H9 (cell line): Measurements from ENCODE around the gene MRPL54. TPM values are rescaled to one million over a fixed set of nuclear protein-coding genes. Genes with fewer than 3 reads are reported as not detected.

Source experiments
- DNase-seq: peaks from one replicate; pipeline ENCODE4 v3.0.0-alpha.2; 2017
- H2AFZ ChIP-seq: one replicate; pipeline ENCODE4 v1.6.1; 2013; ENCODE audit warnings: mild to moderate bottlenecking, low read length, control low read depth, moderate library complexity
- H2AK5ac ChIP-seq: 2 replicates; pipeline ENCODE4 v1.6.1; 2013; ENCODE audit warnings: low read length, control low read depth, mixed read lengths; ENCODE audit not compliant: insufficient read length
- H2BK120ac ChIP-seq: one replicate; pipeline ENCODE4 v1.6.1; 2013; ENCODE audit warnings: low read depth, mild to moderate bottlenecking, low read length, control low read depth, inconsistent platforms; ENCODE audit not compliant: poor library complexity, severe bottlenecking
- H2BK12ac ChIP-seq: 2 replicates; pipeline ENCODE4 v1.6.1; 2013; ENCODE audit warnings: low read length, control low read depth, mixed read lengths, low read depth; ENCODE audit not compliant: insufficient read length
- H2BK15ac ChIP-seq: 2 replicates; pipeline ENCODE4 v1.6.1; 2013; ENCODE audit warnings: low read depth, low read length, control low read depth
- H2BK20ac ChIP-seq: one replicate; pipeline ENCODE4 v1.6.1; 2013; ENCODE audit warnings: low read depth, mild to moderate bottlenecking, low read length, control low read depth, inconsistent platforms; ENCODE audit not compliant: poor library complexity, severe bottlenecking
- H2BK5ac ChIP-seq: 2 replicates; pipeline ENCODE4 v1.6.1; 2013; ENCODE audit warnings: low read length, control low read depth, mixed read lengths; ENCODE audit not compliant: insufficient read length
- H3K14ac ChIP-seq: 2 replicates; pipeline ENCODE4 v1.6.1; 2013; ENCODE audit warnings: low read length, control low read depth; ENCODE audit not compliant: insufficient read depth
- H3K18ac ChIP-seq: 2 replicates; pipeline ENCODE4 v1.6.1; 2013; ENCODE audit warnings: low read depth, mild to moderate bottlenecking, mixed read lengths, low read length, control low read depth; ENCODE audit not compliant: insufficient read length
- H3K23ac ChIP-seq: 2 replicates; pipeline ENCODE4 v1.6.1; 2013; ENCODE audit warnings: low read length, control low read depth, mixed read lengths, low read depth; ENCODE audit not compliant: insufficient read length
- H3K23me2 ChIP-seq: 2 replicates; pipeline ENCODE4 v1.6.1; 2013; ENCODE audit warnings: low read depth, mild to moderate bottlenecking, mixed read lengths, low read length, control low read depth; ENCODE audit not compliant: insufficient read length, poor library complexity, severe bottlenecking
- H3K27ac ChIP-seq: 2 replicates; pipeline ENCODE4 v1.5.1; 2013; ENCODE audit warnings: low read length, control low read depth, mixed read lengths, low read depth; ENCODE audit not compliant: insufficient read length
- H3K27me3 ChIP-seq: 2 replicates; pipeline ENCODE4 v1.6.1; 2013; ENCODE audit warnings: low read length, control low read depth, inconsistent platforms; ENCODE audit not compliant: insufficient read depth
- H3K4ac ChIP-seq: 2 replicates; pipeline ENCODE4 v1.6.1; 2013; ENCODE audit warnings: low read depth, mild to moderate bottlenecking, control low read depth, inconsistent platforms, low read length, moderate library complexity
- H3K4me1 ChIP-seq: 2 replicates; pipeline ENCODE4 v1.6.1; 2013; ENCODE audit warnings: low read length, control low read depth, inconsistent platforms; ENCODE audit not compliant: insufficient read depth
- H3K4me2 ChIP-seq: 2 replicates; pipeline ENCODE4 v1.6.1; 2013; ENCODE audit warnings: low read length, control low read depth, mixed read lengths; ENCODE audit not compliant: insufficient read length, insufficient read depth
- H3K56ac ChIP-seq: 2 replicates; pipeline ENCODE4 v1.6.1; 2013; ENCODE audit warnings: low read depth, mild to moderate bottlenecking, mixed read lengths, low read length, control low read depth; ENCODE audit not compliant: insufficient read length
- H3K79me1 ChIP-seq: 2 replicates; pipeline ENCODE4 v1.6.1; 2013; ENCODE audit warnings: low read depth, mild to moderate bottlenecking, moderate library complexity, low read length, control low read depth, inconsistent platforms; ENCODE audit not compliant: insufficient read depth, poor library complexity, severe bottlenecking
- H3K79me2 ChIP-seq: 2 replicates; pipeline ENCODE4 v1.6.1; 2013; ENCODE audit warnings: low read length, control low read depth, inconsistent platforms; ENCODE audit not compliant: insufficient read depth
- H3K9ac ChIP-seq: 2 replicates; pipeline ENCODE4 v1.6.1; 2013; ENCODE audit warnings: low read length, control low read depth, mixed read lengths; ENCODE audit not compliant: insufficient read length; ENCODE audit errors: extremely low read depth
- H3K9me3 ChIP-seq: one replicate; pipeline ENCODE4 v1.6.1; 2013; ENCODE audit warnings: low read depth, low read length, inconsistent platforms; ENCODE audit not compliant: control insufficient read depth
- H3T11ph ChIP-seq: one replicate; pipeline ENCODE4 v1.6.1; 2013; ENCODE audit warnings: mild to moderate bottlenecking, low read length, control low read depth, inconsistent platforms
- H4K20me1 ChIP-seq: one replicate; pipeline ENCODE4 v1.6.1; 2013; ENCODE audit not compliant: control insufficient read depth, insufficient read length, insufficient read depth
- H4K5ac ChIP-seq: 2 replicates; pipeline ENCODE4 v1.6.1; 2013; ENCODE audit warnings: low read depth, mild to moderate bottlenecking, mixed read lengths, low read length, control low read depth; ENCODE audit not compliant: insufficient read length
- H4K8ac ChIP-seq: replicated peaks from 2 replicates; pipeline ENCODE4 v1.6.1; 2013; ENCODE audit warnings: low read length, control low read depth, mixed read lengths, low read depth; ENCODE audit not compliant: insufficient read length
- H4K91ac ChIP-seq: 2 replicates; pipeline ENCODE4 v1.6.1; 2013; ENCODE audit warnings: low read depth, mild to moderate bottlenecking, moderate library complexity, mixed read lengths, low read length, control low read depth; ENCODE audit not compliant: insufficient read length
- H3K27ac Mint-ChIP-seq, 3 experiments: 2 replicates in 2 of 3; 3 replicates in 1 of 3; pipeline ENCODE4 v1.8.0; 2020 to 2021; ENCODE audit warnings: mixed read lengths in 3 of 3, mild to moderate bottlenecking in 1 of 3, moderate library complexity in 1 of 3
- H3K27me3 Mint-ChIP-seq: 2 replicates; pipeline ENCODE4 v1.8.0; 2021; ENCODE audit warnings: low read depth, mild to moderate bottlenecking, moderate library complexity, mixed read lengths
- H3K36me3 Mint-ChIP-seq, 3 experiments: 2 replicates in 2 of 3; 3 replicates in 1 of 3; pipeline ENCODE4 v1.8.0; 2020 to 2021; ENCODE audit warnings: low read depth in 3 of 3, mixed read lengths in 3 of 3; ENCODE audit not compliant: insufficient read depth in 1 of 3
- H3K4me1 Mint-ChIP-seq, 2 experiments: 2 replicates each; pipeline ENCODE4 v1.8.0; 2020; ENCODE audit warnings: mixed read lengths in 2 of 2
- H3K4me3 Mint-ChIP-seq, 2 experiments: 2 replicates in 1 of 2; 3 replicates in 1 of 2; pipeline ENCODE4 v1.8.0; 2020 to 2021; ENCODE audit warnings: mild to moderate bottlenecking in 2 of 2, mixed read lengths in 2 of 2, moderate library complexity in 1 of 2
- H3K9me3 Mint-ChIP-seq, 2 experiments: 2 replicates in 1 of 2; 3 replicates in 1 of 2; pipeline ENCODE4 v1.8.0; 2020; ENCODE audit warnings: mild to moderate bottlenecking in 2 of 2, mixed read lengths in 2 of 2, moderate library complexity in 1 of 2
- CTCF ChIP-seq: fragments of 200-600 bp; sonication (generic); conservative IDR thresholded peaks from 3 replicates; pipeline ENCODE4 v1.8.0; 2021; ENCODE audit warnings: antibody characterized with exemption, mild to moderate bottlenecking
- WGBS: extraction: QIAGEN DNeasy Blood & Tissue Kit; methylation state at CpG from one replicate; pipeline ENCODE4 v1.1.7; 2013; ENCODE audit warnings: missing lambda C conversion rate, low lambda C conversion rate, mixed read lengths; ENCODE audit not compliant: insufficient read length; ENCODE audit errors: extremely low coverage; 5-methylcytosine and 5-hydroxymethylcytosine counted together
- total RNA-seq: library from RNA; stranded (reverse); gene quantifications from 2 replicates; pipeline ENCODE4 v1.2.1, GENCODE V29; 2021

Gene MRPL54
- total RNA-seq, 1 experiment from 2014 or later: 60.0 TPM

DNA sequence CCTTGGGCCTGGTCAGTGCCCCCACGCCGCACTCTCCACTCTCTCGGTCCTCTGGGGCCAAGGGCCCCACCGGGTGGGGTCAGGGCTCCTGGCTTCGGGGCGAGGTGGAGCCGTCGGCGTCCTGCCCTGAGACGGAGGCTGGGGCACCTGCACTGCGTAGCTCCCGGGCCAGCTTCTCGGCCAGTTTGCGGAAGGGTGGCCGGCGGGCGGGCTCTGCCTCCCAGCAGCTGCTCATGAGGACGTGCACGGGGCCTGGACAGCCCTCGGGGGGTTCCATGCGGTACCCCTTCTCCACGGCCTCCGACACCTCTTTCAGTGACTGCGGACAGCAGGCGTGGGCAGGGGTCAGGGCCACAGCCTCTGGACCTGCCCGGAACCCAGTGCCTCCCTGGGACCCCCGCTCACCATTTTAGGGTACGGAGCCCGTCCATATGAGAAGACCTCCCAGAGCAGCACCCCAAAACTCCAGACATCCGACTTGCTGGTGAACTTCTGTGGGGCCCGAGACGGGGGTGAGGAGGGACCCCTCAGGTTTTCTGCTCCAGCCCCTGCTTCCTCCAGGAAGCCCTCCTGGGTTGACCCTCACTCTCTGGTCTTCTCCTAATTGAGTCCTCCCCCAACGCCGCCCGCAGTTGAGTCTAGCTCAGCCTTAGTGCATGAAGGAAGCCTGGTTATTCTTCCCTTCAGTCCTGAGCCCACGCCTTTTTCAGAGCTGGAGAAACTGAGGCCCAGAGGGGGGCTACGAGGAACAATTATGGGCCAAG is 15.8 kb downstream of the MRPL54 start:
- no peak overlapping the region for H3K4me2 ChIP-seq
- no CpG with 5 or more reads among the region's 37 CpGs for WGBS
- no peak overlapping the region for H2BK12ac ChIP-seq
- no peak overlapping the region for H3K23ac ChIP-seq
- H3K18ac ChIP-seq: no peak overlapping the region
- H2AFZ ChIP-seq: no peak overlapping the region
- no peaks in the 10 kb centered on the region for H3K4me1 ChIP-seq
- H4K5ac ChIP-seq: no peak overlapping the region
- H3K9ac ChIP-seq: no peak overlapping the region
- Mint-ChIP-seq H3K9me3 (peaks cover 21 to 23% of the 10 kb centered on the region in 2 experiments), H3K4me1 (peaks cover 0 to 5% of the 10 kb centered on the region in 2 experiments; a peak in 1 of 4 replicates), H3K27ac (no peak overlapping the region), H3K36me3 (peaks cover 19 to 21% (median 21%) of the 10 kb centered on the region in 3 experiments), H3K27me3 (peaks cover 15% of the 10 kb centered on the region), H3K4me3 (no peak overlapping the region)
- H2BK5ac ChIP-seq: no peak overlapping the region
- H3K79me1 ChIP-seq: no peaks in the 10 kb centered on the region
- H4K8ac ChIP-seq: no peak overlapping the region
- H2BK20ac ChIP-seq: no peak overlapping the region
- H3K4ac ChIP-seq: no peak overlapping the region
- peaks cover 19% of the 10 kb centered on the region for H3K9me3 ChIP-seq
- no peak for TF ChIP-seq CTCF
- no peaks in the 10 kb centered on the region for H3K23me2 ChIP-seq
- no peak overlapping the region for H4K91ac ChIP-seq
- no peaks in the 10 kb centered on the region for H4K20me1 ChIP-seq
- H3K14ac ChIP-seq: no peak overlapping the region
- H3K79me2 ChIP-seq: no peaks in the 10 kb centered on the region
- H3K27ac ChIP-seq: no peak overlapping the region
- H2BK15ac ChIP-seq: no peak overlapping the region
- no peaks in the 10 kb centered on the region for H3K27me3 ChIP-seq
- H2AK5ac ChIP-seq: no peak overlapping the region
- H3K56ac ChIP-seq: no peak overlapping the region
- H2BK120ac ChIP-seq: no peak overlapping the region
- no peak overlapping the region for H3T11ph ChIP-seq
- DNase-seq: no peak
